ENCODE measurements around the gene SFXN5.

- no peak for TF ChIP-seq USF1 (IDR thresholded peaks at IDR 0.05)
- TF ChIP-seq EGR1 (IDR thresholded peaks at IDR 0.05) = no peak
- no peak for TF ChIP-seq TEAD4 (IDR thresholded peaks at IDR 0.05)
- no peak for TF ChIP-seq TAF1 (IDR thresholded peaks at IDR 0.05; ENCODE audit: low read depth)
- TF ChIP-seq, protein P1, sequence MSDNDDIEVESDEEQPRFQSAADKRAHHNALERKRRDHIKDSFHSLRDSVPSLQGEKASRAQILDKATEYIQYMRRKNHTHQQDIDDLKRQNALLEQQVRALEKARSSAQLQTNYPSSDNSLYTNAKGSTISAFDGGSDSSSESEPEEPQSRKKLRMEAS (IDR thresholded peaks at IDR 0.05) = no peak
- TF ChIP-seq, protein P2, sequence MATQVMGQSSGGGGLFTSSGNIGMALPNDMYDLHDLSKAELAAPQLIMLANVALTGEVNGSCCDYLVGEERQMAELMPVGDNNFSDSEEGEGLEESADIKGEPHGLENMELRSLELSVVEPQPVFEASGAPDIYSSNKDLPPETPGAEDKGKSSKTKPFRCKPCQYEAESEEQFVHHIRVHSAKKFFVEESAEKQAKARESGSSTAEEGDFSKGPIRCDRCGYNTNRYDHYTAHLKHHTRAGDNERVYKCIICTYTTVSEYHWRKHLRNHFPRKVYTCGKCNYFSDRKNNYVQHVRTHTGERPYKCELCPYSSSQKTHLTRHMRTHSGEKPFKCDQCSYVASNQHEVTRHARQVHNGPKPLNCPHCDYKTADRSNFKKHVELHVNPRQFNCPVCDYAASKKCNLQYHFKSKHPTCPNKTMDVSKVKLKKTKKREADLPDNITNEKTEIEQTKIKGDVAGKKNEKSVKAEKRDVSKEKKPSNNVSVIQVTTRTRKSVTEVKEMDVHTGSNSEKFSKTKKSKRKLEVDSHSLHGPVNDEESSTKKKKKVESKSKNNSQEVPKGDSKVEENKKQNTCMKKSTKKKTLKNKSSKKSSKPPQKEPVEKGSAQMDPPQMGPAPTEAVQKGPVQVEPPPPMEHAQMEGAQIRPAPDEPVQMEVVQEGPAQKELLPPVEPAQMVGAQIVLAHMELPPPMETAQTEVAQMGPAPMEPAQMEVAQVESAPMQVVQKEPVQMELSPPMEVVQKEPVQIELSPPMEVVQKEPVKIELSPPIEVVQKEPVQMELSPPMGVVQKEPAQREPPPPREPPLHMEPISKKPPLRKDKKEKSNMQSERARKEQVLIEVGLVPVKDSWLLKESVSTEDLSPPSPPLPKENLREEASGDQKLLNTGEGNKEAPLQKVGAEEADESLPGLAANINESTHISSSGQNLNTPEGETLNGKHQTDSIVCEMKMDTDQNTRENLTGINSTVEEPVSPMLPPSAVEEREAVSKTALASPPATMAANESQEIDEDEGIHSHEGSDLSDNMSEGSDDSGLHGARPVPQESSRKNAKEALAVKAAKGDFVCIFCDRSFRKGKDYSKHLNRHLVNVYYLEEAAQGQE (IDR thresholded peaks at IDR 0.05; ENCODE audit: low read depth) = no peak
Observed at GRCh38 chr2:72914589-72915319, 156.8 kb downstream of the SFXN5 start.
